Measurements from ENCODE around the gene SORCS2.

GRCh38 chr4:7150036-7150635, 42.2 kb upstream of the SORCS2 start:
- TF ChIP-seq YY1 (IDR thresholded peaks at IDR 0.05; ENCODE audit: insufficient read depth, insufficient read length): no peak
- no peak for TF ChIP-seq ZNF274 (IDR thresholded peaks at IDR 0.05; ENCODE audit: low read depth, low read length)
